ENCODE results near the gene LRIT1. TPM values are rescaled to one million over a fixed set of nuclear protein-coding genes. Genes with fewer than 3 reads are reported as not detected.

LRIT1 gene
- total and polyA plus RNA-seq, 12 donors: 0.06 TPM; not detected in 11

DNA sequence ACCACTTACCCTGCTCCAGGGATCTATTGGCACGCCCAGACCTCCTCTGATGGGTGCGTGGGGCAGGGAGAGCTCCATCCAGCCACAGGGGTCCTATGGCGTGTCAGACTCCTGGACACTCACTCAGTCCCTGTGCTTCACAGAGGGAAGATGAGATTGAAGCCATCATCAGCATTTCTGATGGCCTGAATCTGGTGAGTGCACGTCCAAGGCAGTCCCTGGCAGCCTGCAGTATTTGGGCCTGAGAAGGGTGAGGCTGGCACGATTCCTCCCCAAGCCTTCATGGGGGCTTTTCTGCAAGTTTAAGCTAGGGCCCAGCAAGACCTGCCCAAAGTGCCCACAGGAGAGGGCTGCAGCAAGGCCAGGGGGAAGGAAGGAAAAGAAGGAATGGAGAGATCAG, 43.7 kb downstream of the LRIT1 start:
- WGBS, 4 donors: 85 to 91% (median 87%) methylated on average over 4 to 5 of the region's 5 CpGs
- no peak for DNase-seq
- no peak overlapping the region for H3K27ac ChIP-seq
- intact Hi-C loops (cut with DNase I): no loop called here
- H3K4me1 ChIP-seq (replicated peaks in 1 of 2): peaks cover 8% of the 10 kb centered on the region in 2 donors
- no peak overlapping the region for H3K4me3 ChIP-seq
- peaks cover 24% of the 10 kb centered on the region for H3K27me3 ChIP-seq
- H3K9me3 ChIP-seq (replicated peaks in 1 of 3): no peaks in the 10 kb centered on the region
- TF ChIP-seq, protein P1, sequence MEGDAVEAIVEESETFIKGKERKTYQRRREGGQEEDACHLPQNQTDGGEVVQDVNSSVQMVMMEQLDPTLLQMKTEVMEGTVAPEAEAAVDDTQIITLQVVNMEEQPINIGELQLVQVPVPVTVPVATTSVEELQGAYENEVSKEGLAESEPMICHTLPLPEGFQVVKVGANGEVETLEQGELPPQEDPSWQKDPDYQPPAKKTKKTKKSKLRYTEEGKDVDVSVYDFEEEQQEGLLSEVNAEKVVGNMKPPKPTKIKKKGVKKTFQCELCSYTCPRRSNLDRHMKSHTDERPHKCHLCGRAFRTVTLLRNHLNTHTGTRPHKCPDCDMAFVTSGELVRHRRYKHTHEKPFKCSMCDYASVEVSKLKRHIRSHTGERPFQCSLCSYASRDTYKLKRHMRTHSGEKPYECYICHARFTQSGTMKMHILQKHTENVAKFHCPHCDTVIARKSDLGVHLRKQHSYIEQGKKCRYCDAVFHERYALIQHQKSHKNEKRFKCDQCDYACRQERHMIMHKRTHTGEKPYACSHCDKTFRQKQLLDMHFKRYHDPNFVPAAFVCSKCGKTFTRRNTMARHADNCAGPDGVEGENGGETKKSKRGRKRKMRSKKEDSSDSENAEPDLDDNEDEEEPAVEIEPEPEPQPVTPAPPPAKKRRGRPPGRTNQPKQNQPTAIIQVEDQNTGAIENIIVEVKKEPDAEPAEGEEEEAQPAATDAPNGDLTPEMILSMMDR (IDR thresholded peaks at IDR 0.05): no peak
- TF ChIP-seq POLR2A (IDR thresholded peaks at IDR 0.05): no peak
- no peaks in the 10 kb centered on the region for H3K36me3 ChIP-seq (replicated peaks in 1 of 2)

DNA sequence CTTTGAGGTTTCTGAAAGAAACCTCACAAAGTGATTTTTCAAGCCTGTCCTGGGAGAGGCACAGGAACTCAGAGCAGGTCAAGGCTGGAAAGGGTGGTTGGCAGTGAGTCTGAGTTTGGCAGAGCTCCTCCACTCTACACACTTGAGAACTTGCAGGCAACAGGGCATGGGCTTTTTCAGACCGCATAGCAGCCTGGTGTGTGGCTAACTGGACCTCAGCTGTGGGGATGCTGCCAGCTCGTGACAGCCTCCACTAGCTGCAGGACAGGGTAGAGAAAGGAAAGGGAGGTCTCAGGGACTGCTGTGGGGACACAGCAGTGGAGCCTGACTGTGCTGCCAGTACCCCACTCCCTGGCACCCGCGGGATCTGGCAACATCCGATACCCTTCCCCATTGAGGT, 44.4 kb downstream of the LRIT1 start:
- H3K9me3 ChIP-seq (replicated peaks in 1 of 3): no peaks in the 10 kb centered on the region
- TF ChIP-seq, protein P1 (IDR thresholded peaks at IDR 0.05): no peak
- no peak for TF ChIP-seq POLR2A (IDR thresholded peaks at IDR 0.05)
- no peaks in the 10 kb centered on the region for H3K36me3 ChIP-seq (replicated peaks in 1 of 2)
- intact Hi-C loops (cut with DNase I): no loop called here
- H3K4me1 ChIP-seq (replicated peaks in 1 of 2): peaks cover 8% of the 10 kb centered on the region in 2 donors
- DNase-seq: peak in 2 of 7 donors; percentile 24 to 47
- peaks cover 24% of the 10 kb centered on the region for H3K27me3 ChIP-seq
- 44 to 73% (median 67%) methylated on average over 4 to 5 of the region's 5 CpGs for WGBS, 4 donors
- H3K27ac ChIP-seq: no peak overlapping the region
- no peak overlapping the region for H3K4me3 ChIP-seq

DNA sequence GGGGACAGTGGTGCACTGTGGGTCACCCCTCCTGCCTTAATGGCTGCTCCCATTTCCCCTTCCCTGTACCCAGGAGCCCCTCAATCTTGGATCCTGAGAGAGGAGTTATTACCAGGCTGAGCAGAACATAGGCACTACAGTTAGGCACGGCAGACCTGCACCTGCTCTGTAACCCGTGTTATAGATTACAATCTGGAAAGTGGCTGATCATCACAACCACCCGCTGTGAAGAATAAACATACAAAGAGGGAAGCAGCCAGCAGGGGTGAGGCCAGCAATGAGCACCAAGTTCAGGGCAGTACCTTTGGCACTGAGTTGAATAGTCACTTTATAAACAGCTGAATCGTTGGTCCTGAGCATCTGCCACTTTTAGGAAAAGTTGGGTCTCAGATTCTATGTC, 45.3 kb downstream of the LRIT1 start:
- peaks cover 24% of the 10 kb centered on the region for H3K27me3 ChIP-seq
- 46 to 67% (median 48%) methylated on average over 3 to 4 of the region's 4 CpGs for WGBS, 4 donors
- intact Hi-C loops (cut with DNase I): no loop called here

DNA sequence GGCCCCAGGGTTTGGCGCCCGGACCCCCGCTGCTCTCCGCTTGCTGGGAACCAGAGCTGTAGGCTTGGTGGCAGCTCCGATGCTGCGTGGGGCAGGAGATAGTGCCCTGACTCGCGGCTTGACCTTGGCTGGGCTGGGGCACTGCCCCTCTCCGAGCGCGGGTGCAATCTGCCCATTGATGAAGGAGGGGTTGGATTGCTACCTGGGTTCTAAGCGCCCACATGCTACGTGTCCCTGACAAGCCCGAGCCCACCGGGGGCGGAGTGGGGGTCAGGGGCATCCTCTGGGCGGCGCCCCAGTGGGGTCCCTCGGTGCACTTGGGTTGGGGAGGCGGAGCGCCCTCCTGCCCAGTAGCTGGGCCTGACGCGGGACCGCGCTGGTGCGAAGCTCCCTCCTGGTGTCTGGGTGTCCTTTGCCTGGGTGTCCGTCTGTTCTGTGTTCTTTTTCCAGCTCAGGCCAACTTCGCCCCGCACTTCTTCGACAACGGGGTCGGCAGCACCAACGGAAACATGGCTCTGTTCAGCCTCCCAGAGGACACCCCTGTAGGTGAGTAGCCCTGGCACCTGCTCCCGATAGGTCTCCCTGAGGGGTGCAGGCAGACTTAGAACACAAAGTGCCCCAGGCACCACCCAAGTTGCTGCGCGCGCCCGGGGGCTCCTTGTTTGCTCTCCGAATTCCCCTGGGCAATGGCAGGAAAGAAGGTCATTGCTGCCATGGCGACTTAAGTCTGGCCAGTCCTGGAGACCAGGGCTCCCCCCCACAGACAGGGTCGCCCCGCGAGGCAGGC, 46.1 kb downstream of the LRIT1 start:
- H3K36me3 ChIP-seq (replicated peaks in 1 of 2): no peaks in the 10 kb centered on the region
- H3K4me3 ChIP-seq: no peak overlapping the region
- 16 to 49% (median 22%) methylated on average over 9 to 43 of the region's 43 CpGs for WGBS, 4 donors
- no peak for DNase-seq
- H3K9me3 ChIP-seq (replicated peaks in 1 of 3): no peaks in the 10 kb centered on the region
- TF ChIP-seq POLR2A (IDR thresholded peaks at IDR 0.05): no peak
- TF ChIP-seq, protein P1 (IDR thresholded peaks at IDR 0.05): no peak
- H3K4me1 ChIP-seq (replicated peaks in 1 of 2): peaks cover 8% of the 10 kb centered on the region in 2 donors
- H3K27me3 ChIP-seq: peaks cover 24% of the 10 kb centered on the region
- H3K27ac ChIP-seq: no peak overlapping the region
- intact Hi-C loops (cut with DNase I): no loop called here

More for the DNA sequence above, 45.3 kb downstream of the LRIT1 start:
- TF ChIP-seq, protein P1 (IDR thresholded peaks at IDR 0.05): no peak
- no peak for TF ChIP-seq POLR2A (IDR thresholded peaks at IDR 0.05)
- Histone ChIP-seq H3K36me3 (replicated peaks in 1 of 2) (no peaks in the 10 kb centered on the region), H3K27ac (no peak overlapping the region), H3K9me3 (replicated peaks in 1 of 3) (no peaks in the 10 kb centered on the region), H3K4me1 (replicated peaks in 1 of 2) (peaks cover 8% of the 10 kb centered on the region in 2 donors), H3K4me3 (no peak overlapping the region)
- DNase-seq: no peak
